Cardiac fibroblast (primary cell): ENCODE measurements around the gene SEBOX.

Source experiments
- DNase-seq, 2 donors: peaks; one replicate each; pipeline versions ENCODE4 v3.0.0 to v3.0.0-alpha.2; 2010; ENCODE audit warnings: low read depth in 2 of 2
- H3K4me3 ChIP-seq, 2 donors: replicated peaks in 1 of 2; 1 replicate in 1 of 2; 2 replicates in 1 of 2; pipeline ENCODE4 v1.5.1; 2011; ENCODE audit warnings: low read depth in 2 of 2, low read length in 2 of 2, mild to moderate bottlenecking in 2 of 2, moderate library complexity in 1 of 2
- TF ChIP-seq, protein P1 (sequence below): IDR thresholded peaks from one replicate; pipeline ENCODE4 v1.5.1; 2011; ENCODE audit warnings: low read depth, mild to moderate bottlenecking, low read length, inconsistent platforms

SEBOX gene

DNA sequence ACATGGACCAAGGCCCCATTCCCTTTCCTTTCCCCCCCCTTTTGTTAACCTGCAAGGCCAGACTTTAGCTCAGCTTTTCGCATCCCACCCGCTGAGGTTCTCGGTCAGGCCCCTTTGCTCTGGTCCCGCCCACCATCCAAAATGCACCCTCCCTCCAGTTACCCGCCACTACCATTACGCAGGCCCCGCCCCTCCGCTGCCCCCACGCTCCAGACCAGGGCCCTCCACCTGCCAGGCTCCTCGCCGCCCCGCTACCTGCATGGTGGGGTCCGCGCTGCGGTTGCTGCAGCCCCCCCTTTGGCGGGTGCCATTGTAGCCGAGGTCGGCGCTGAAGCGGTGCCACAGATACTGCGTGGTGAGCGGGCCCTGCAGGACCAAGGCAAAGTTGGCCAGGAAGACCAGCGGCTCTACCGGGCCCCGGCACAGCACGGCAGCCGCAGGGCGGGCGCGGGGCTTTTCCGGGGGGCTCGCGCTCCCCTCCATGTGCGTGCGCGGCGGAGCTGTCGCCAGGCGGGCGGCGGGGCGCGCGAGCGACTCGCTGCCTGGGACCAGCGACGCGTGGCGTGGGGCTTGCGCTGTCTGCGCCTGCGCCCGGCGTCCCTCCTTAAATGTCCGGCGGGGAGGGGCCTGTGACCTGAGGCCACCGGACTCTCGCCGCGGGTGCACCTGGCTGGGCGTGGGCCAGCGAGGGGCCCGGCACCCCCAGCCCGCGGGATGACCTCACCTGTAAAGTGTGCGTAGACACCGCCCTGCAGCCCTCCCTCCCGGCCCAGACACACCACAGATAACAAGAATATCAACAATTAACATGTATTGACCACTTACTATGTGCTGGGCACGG is 40.9 kb upstream of the SEBOX start, which contains the start of gene SLC46A1:
TSS of gene SLC46A1 (minus strand) at position 581 of the 841 bp plus-strand sequence. CDS start at position 483, 98 bp downstream.
- TF ChIP-seq, protein P1, sequence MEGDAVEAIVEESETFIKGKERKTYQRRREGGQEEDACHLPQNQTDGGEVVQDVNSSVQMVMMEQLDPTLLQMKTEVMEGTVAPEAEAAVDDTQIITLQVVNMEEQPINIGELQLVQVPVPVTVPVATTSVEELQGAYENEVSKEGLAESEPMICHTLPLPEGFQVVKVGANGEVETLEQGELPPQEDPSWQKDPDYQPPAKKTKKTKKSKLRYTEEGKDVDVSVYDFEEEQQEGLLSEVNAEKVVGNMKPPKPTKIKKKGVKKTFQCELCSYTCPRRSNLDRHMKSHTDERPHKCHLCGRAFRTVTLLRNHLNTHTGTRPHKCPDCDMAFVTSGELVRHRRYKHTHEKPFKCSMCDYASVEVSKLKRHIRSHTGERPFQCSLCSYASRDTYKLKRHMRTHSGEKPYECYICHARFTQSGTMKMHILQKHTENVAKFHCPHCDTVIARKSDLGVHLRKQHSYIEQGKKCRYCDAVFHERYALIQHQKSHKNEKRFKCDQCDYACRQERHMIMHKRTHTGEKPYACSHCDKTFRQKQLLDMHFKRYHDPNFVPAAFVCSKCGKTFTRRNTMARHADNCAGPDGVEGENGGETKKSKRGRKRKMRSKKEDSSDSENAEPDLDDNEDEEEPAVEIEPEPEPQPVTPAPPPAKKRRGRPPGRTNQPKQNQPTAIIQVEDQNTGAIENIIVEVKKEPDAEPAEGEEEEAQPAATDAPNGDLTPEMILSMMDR, result no peak
- peak; percentile 10 to 18 for DNase-seq

DNA sequence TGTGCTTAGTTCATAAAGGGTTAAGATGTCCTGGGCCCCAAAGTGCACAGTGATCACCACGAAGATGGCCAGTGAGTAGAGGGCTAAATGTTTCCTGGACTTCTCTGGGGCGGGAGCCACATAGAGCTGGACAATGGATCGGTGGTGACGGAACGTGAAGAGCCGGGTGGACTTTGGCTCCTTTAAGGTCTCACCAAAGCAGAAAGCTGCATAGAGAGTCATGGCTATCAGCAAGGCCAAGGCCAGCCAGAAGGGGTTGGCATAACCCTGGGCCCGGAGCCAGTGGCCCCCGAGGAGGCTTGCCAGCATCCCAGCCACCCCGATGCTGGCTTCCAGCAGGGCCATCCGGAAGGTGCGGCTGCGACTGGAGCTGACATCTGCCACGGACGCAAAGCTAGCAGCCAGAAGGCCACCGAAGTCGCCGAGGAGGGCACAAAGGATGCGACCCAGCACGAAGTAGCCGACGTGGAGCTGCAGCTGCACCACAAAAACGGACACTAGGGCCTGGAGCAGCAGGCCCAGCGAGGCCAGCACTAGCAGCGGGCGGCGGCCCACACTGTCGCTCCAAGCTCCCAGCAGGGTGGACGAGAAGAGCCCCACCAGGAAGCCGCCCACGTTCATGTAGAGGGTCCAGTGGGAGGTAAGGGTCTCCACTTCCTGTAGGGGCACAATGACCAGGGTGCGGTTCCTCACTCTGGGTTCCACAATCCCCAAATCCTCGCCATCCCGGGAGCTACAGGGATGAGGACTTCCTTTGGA is 40.0 kb upstream of the SEBOX start:
- peak overlapping the region; percentile 59 to 66 for H3K4me3 ChIP-seq
- peak in 1 of 2 donors; percentile 4 for DNase-seq
- TF ChIP-seq, protein P1, result no peak

More for the DNA sequence above, 40.9 kb upstream of the SEBOX start, which contains the start of gene SLC46A1:
- peak within 1 kb of the TSS; percentile 59 to 66 for H3K4me3 ChIP-seq

DNA sequence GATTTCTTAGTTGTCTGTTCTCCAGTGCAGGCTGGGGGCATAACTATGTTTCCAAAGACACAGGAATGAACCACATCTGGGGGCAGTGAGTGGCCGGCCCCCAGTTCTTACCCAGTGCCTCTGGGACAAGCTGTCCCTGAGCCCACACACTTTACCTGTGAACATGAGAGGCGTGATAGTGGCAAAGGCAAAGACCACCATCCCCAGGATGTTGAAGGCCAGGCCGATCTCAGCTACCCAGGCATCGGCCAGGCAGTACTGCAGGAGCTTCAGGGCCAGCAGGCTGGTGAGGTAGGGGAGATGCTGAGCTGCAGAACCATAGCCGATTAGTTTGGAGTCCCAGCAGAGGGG is 39.4 kb upstream of the SEBOX start:
- DNase-seq, result no peak
- H3K4me3 ChIP-seq, result no peak overlapping the region
- TF ChIP-seq, protein P1, result no peak

DNA sequence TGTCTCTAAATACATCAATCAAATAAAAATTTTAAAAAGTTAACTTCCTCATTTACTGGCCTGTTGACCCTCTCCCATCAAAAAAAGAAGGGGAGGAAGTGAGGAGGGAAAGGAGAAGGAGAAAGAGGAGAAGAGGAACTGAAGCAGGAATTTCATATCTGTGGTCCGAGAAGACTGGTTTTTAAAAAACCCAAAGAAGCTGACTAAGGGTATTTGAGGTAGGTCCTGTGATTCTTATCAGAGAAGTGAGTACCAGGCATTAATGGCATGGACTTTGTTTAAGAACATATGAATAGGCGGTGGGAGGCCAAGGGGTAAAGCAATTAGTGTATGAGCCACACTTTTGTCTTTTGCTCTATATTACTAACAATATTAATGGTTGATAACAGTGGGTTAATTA is 39.0 kb upstream of the SEBOX start:
- DNase-seq, result no peak
- no peak overlapping the region for H3K4me3 ChIP-seq
- TF ChIP-seq, protein P1, result no peak

DNA sequence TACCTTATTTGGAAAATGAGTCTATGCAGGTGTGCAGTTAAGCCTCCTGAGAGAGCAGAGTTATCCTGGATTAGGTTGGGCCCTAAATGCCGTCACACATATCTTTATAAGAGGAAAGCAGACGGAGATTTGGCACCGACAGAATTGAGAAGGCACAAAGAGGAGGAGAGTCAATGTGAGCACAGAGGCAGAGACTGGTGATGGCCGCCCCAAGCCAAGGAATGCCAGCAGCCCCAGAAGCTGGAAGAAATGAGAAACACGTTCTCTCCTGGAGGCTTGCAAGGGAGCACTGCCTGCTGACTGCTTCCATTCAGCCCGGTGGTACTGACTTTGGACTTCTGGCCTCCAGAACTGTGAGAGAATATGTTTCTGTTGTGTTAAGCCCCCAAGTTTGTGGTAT is 37.8 kb upstream of the SEBOX start:
- H3K4me3 ChIP-seq, result no peak overlapping the region
- no peak for DNase-seq
- TF ChIP-seq, protein P1, result no peak

DNA sequence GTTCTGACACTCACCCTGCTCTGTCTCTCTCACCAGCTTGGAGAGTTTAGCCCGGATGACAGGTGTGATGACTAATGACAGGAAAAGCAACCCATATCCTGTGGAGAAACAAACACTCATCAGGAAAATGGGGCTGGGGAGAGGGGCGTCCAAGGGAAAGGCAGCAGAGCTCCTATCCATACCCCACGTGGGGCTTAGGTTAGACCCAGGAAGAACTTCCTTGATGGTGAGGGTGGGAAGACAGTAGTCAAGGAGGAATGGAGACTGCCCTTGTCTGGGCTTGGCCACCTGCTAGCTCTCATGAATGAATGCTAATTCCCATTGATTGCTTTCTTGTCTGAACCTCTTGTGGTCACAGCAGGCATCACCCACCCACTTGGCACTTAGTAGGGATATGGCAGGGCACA is 37.2 kb upstream of the SEBOX start:
- TF ChIP-seq, protein P1, result no peak

More for the DNA sequence above, 37.2 kb upstream of the SEBOX start:
- DNase-seq, result no peak
- H3K4me3 ChIP-seq, result no peak overlapping the region
